LoVo (cell line): ENCODE results near the gene ABLIM1.

Experiments
- DNase-seq: peaks from one replicate; pipeline ENCODE4 v3.0.0-alpha.2; 2016; ENCODE audit warnings: low spot score

Gene ABLIM1

GRCh38 chr10:114518401-114519305 lies 139.4 kb downstream of the ABLIM1 start:
- DNase-seq = peak; percentile 30

- no peak for DNase-seq
These were observed 140.5 kb downstream of the ABLIM1 start for GRCh38 chr10:114517368-114518250.

GRCh38 chr10:114516356-114516755 lies 141.7 kb downstream of the ABLIM1 start:
- no peak for DNase-seq

GRCh38 chr10:114515298-114515914 lies 142.7 kb downstream of the ABLIM1 start:
- no peak for DNase-seq

GRCh38 chr10:114513381-114513792 lies 144.7 kb downstream of the ABLIM1 start:
- no peak for DNase-seq

GRCh38 chr10:114511881-114512280 lies 146.2 kb downstream of the ABLIM1 start:
- no peak for DNase-seq

GRCh38 chr10:114508376-114508775 lies 149.7 kb downstream of the ABLIM1 start:
- DNase-seq = no peak

- DNase-seq = peak; percentile 90
These were observed 150.6 kb downstream of the ABLIM1 start for GRCh38 chr10:114507449-114507848.

GRCh38 chr10:114506871-114507385 lies 151.1 kb downstream of the ABLIM1 start:
- DNase-seq = no peak

GRCh38 chr10:114504769-114505579 lies 153.1 kb downstream of the ABLIM1 start:
- no peak for DNase-seq

GRCh38 chr10:114502074-114502473 lies 156.0 kb downstream of the ABLIM1 start:
- DNase-seq = no peak

- DNase-seq = no peak
These were observed 156.4 kb downstream of the ABLIM1 start for GRCh38 chr10:114501650-114502049.

- no peak for DNase-seq
These were observed 157.4 kb downstream of the ABLIM1 start for GRCh38 chr10:114500643-114501042.

GRCh38 chr10:114499630-114500190 lies 158.4 kb downstream of the ABLIM1 start:
- DNase-seq = peak; percentile 75

GRCh38 chr10:114499116-114499515 lies 159.0 kb downstream of the ABLIM1 start:
- no peak for DNase-seq

GRCh38 chr10:114498413-114499111 lies 159.5 kb downstream of the ABLIM1 start:
- DNase-seq = no peak

GRCh38 chr10:114495303-114495702 lies 162.8 kb downstream of the ABLIM1 start:
- DNase-seq = no peak

- no peak for DNase-seq
These were observed 165.6 kb downstream of the ABLIM1 start for GRCh38 chr10:114492351-114493037.

GRCh38 chr10:114491933-114492332 lies 166.1 kb downstream of the ABLIM1 start:
- DNase-seq = no peak

GRCh38 chr10:114491419-114491818 lies 166.7 kb downstream of the ABLIM1 start:
- no peak for DNase-seq
